22Rv1 (cell line): ENCODE measurements around the gene MAP7.

Experiments
- H3K27ac ChIP-seq: fragments of 450-650 bp; 2 replicates; pipeline ENCODE4 v1.5.1; 2017
- CTCF ChIP-seq: fragments of 450-650 bp; IDR thresholded peaks from 2 replicates; pipeline ENCODE4 v1.5.1; 2017; ENCODE audit warnings: mild to moderate bottlenecking
- ZFX ChIP-seq: fragments of 450-650 bp; IDR thresholded peaks from 2 replicates; pipeline ENCODE4 v1.6.1; 2017; ENCODE audit warnings: antibody characterized with exemption, borderline replicate concordance

MAP7 gene

GRCh38 chr6:136351518-136352110 is 198.6 kb downstream of the MAP7 start:
- H3K27ac ChIP-seq = no peak overlapping the region; the same call in 1 of the 2 replicates
- no peak for TF ChIP-seq ZFX
- no peak for TF ChIP-seq CTCF

GRCh38 chr6:136350914-136351313 is 199.3 kb downstream of the MAP7 start:
- TF ChIP-seq CTCF (no peak), ZFX (no peak)
- no peak overlapping the region for H3K27ac ChIP-seq

GRCh38 chr6:136347847-136348246 is 202.4 kb downstream of the MAP7 start:
- no peak for TF ChIP-seq CTCF
- no peak overlapping the region for H3K27ac ChIP-seq

- no peak overlapping the region for H3K27ac ChIP-seq
Measured at GRCh38 chr6:136345145-136345544, 205.1 kb downstream of the MAP7 start.

GRCh38 chr6:136344420-136344819 is 205.8 kb downstream of the MAP7 start:
- no peak overlapping the region for H3K27ac ChIP-seq
- TF ChIP-seq ZFX (no peak), CTCF (no peak)

More at GRCh38 chr6:136345145-136345544, 205.1 kb downstream of the MAP7 start:
- TF ChIP-seq CTCF (no peak), ZFX (no peak)

- TF ChIP-seq ZFX (no peak), CTCF (no peak)
- H3K27ac ChIP-seq = no peak overlapping the region
Measured at GRCh38 chr6:136343700-136344099, 206.5 kb downstream of the MAP7 start.

GRCh38 chr6:136343275-136343674 is 206.9 kb downstream of the MAP7 start:
- TF ChIP-seq ZFX = no peak
- TF ChIP-seq CTCF = no peak

More at GRCh38 chr6:136343275-136343674, 206.9 kb downstream of the MAP7 start:
- no peak overlapping the region for H3K27ac ChIP-seq
